Activated CD4-positive, alpha-beta T cell treated with anti-CD3 and anti-CD28 coated beads, Interleukin-2, amount 50 U/mL, for 4 hours (primary cell): ENCODE measurements around the gene ARX.
A peak's percentile ranks its signal among the peaks of the same experiment; 100 is the strongest.

Experiments
- DNase-seq, 2 experiments: peaks; one replicate each; pipeline ENCODE4 v3.0.0-alpha.2; 2020

The ARX gene

DNA sequence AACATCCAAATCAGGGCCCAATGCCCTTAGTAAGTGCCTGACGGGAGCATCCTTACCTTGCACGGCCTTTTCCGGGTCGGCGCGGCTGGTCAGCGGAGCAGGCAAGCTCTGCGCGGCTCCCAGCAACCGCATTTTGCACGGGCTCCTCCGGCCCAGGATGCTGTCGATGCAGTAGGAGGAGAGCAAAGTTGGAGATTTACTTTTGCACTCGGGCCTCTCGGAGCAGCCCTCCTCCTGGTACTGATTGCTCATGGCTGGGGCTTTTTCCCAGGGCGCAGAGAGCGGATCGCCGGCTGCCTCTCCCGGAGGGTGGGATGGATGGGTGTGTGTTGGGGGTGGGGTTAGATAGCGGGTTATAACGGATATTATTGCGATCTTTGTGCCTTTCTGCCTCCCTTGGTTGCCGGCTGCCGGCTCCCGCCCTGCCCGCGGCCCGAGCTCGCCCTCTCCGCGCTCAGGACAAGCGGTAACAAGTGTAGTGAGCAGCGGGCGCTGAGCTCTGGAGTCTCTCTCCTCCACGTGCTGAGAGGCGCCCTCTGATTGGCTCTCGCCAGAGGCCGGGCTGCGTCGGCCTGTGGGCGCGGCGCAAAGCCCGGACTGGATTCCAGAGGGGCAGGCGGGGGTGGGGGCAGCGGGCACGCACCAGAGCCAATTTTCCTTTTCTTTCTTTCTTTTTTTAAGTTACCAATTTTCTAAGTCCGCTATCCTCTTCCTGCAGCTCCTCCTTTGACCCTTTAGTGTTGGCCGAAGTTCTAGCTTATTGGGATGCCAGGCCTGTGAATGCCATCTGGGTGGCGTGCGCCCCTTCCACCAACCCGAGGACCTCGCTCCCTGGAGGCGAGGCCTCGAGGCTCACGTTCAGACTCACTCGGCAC, at the start of gene ARX:
Gene ARX (minus strand): TSS at position 480 of the 875 bp plus-strand sequence. CDS start 228 bp downstream, at position 252.
- DNase-seq: no peak

DNA sequence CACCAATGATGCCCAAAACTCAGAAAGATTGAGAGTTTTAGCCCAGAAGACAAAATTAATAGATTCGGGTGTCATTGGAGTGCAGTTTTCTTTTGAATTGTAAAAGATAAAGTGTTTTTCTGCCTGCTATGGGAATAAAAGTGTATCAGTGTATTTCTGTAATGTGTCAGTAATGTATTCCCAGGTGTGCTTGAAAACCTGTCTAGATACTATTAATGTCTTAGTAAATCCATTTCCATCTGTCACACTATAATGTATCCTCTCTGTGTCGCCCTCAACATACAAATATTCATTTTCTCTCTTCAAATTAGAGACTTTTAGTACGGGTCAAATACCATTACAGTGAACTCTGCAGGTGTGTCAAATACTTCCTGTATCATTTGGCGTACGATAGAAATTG, 43.5 kb upstream of the ARX start:
- DNase-seq: no peak

DNA sequence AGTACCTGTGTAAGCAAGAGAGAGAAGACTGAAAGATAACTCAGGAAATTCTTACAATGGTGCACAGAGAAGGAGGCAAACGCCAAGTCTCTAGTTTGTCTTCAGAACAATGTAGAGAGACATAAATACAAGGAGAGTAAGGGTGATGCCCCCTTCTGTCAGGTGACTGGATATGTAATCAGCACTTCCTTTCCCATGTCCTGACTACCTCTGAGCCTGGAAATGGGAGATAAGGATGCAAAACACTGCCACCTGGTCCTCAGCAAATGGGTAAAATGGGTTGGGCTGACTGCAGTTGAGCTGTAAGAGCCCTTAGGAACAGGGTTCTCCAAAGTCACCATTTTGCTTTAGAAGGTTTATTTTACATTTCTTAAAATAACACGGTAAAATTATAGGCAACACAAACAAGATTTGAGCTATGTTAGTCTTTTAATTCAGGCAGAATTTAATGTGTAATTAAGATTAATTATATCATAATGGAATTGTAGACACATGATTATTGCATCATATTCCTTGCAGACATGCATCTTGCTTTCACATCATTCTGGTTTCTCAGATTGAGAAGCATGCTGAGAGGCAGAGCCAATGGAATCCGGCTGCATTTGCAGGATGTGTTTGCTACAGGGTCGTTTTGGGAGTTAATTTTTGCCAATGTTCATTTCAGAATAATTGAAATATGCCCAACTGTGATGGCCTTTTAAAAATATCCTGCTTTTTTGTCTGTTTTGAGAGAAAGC, 37.2 kb upstream of the ARX start:
- DNase-seq: no peak

DNA sequence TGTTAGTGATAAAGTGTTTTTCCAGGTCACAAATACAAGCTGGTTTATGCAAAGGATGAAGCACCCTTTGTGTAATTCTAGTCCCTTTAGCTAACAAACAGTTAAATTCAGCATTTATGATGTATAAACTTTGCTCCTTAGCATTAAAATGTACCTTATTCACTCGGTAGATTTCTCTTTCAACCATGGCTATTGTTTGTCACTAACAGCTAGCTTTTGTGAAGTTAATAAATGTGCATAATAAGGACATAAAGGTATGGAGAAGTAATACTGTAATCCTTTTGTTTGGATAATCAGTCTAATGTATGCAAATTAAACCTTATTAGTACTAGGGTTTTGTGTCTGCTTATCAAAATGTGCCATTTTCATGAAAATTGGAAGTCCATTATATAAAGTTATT, 34.2 kb upstream of the ARX start:
- DNase-seq: no peak

DNA sequence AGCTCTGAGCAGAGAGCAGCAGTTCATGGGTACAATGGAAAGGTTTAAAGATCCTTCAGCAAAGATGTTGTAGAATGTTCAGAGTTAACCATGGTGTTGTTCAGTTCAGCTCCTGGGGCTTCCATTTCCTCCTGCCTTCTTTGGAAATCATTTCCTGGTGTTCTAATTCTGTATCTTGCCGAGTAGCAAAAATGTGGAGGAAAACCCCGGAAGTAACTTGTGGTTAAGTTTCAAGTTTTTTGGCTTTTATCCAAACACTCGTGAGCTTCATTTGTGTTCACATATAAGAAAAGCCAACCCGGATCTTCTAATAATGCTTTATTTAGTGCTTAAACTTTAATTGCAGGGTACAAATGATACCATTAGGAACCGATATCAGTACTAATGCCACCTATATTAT, 33.6 kb upstream of the ARX start:
- DNase-seq: no peak

DNA sequence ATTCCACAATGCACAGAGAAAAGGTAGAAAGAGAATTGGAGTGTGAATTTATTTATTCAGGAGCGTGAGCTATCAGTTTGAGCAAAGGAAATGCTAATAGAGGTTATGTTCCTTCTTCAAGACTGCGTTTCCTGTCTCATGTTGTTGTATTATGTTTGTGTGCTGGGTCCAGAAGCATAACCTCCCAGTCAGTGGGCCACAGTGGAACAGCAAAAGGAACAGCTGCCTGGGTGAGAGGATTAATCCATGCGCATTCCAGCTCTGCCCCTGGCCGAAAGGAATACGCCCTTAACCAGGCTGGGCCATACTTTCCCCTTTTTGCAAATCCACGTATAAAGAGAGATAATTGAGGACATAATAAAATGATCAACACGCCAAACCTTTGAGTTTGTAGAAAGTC, 32.4 kb upstream of the ARX start:
- DNase-seq: no peak

DNA sequence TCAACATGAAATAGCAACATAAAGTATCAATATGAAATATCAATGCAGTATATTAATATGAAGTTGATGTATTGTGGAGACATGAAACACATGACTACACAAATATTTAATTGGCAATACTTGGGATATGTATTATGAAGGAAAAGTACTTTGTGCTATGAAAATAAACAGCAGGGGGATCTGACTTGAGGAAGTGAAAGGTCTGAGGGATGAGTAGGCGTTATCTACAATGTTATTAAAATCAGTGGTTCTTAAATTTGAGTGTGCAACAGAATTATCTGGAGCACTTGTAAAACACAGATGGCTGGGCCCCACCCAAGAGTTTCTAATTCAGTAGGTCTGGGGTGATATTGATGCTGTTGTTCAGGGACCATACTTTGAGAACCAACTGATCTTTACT, 27.4 kb upstream of the ARX start:
- no peak for DNase-seq

DNA sequence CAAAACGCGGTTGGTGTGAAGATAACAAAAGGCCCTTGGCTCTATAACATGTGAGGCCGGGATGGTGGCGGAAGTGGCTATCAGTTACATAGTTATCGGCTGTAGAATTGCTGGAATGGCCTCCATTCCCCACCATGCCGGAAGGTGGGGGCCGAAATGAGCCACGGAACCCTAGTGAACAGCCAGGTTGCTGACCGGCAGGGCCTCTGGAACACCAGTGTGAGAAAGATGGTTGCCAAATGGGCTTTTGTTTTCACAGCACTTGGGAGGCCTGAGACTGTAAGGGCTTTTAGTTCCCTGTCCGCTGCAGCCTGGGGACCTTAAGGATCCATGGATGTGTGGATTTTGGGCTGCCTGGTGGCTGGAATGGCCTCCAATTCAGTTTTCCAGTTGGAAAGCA, 23.3 kb upstream of the ARX start:
- DNase-seq: no peak

DNA sequence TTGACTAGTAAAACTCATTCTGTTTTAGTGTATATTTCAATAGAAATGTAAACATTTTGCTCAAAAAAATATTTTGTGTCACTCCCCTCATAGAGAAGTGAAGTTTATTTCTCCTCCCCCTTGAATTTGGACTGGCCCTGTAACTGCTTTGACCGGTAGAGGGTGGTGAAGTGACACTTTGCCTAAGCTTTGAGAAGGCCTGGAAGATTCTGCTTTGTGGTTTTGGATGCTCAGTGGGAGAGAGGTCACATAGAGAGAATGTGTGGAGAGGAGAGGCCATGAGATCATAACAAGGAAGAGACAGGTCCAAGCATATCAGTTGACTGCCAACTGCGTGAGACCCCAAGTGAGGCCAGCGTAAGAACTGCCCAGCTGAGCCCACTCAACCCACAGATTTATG, 19.1 kb upstream of the ARX start:
- no peak for DNase-seq

DNA sequence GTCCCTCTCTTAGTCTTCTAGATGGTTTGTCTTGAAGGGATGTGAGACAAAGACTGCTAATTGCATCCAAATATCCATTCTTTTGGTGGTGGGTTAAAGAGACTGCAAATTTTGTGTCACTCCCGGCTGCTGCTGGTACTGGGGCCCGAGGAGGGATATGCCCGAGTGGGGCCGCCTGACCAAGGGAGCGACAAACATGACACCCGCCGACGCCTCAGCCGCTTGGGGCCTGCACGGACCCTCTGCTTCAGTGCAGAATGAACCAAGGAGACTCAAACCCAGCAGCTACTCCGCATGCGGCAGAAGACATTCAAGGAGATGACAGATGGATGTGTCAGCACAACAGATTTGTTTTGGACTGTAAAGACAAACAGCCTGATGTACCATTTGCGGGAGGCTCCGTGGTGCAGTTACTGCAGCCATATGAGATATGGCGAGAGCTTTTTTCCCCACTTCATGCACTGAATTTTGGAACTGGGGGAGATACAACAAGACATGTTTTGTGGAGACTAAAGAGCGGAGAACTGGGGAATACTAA, 13.6 kb upstream of the ARX start:
- DNase-seq: no peak

DNA sequence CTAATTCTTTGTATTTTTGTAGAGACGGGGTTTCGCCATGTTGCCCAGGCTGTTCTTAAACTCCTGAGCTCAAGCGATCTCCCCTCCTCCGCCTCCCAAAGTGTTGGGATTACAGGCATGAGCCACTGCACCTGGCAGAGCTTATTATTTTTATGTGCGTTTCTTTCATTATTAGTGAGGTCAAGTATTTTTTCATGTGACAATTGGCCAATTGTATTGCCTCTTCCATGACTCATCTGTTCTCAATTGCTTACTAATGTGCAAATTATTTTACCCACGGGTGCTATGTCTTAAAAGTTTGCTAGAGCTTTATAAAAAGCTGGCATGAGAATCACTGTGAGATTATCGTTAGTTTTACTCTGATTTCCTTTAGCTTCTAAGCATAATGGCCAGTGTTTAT, 13.0 kb upstream of the ARX start:
- DNase-seq: no peak

DNA sequence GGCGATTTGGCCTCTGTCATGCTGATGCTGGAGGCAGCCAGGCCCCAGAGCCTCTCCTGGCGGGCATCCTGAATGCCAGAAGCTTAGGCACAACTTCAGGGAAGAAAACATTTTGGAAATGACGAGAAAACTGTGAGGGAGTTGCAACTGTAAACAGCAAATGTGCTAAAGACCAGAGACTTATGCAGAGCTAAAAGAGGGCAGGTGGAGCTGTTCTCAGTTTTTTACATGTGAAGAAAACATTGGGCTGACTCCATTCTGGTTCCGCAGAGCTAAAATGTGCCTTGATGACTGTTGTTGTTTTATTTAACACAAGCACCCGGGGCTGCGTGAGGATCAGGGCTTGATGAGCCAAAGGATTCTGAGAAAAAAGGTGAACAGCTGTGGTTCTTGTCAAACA, 10.8 kb upstream of the ARX start:
- DNase-seq: no peak

DNA sequence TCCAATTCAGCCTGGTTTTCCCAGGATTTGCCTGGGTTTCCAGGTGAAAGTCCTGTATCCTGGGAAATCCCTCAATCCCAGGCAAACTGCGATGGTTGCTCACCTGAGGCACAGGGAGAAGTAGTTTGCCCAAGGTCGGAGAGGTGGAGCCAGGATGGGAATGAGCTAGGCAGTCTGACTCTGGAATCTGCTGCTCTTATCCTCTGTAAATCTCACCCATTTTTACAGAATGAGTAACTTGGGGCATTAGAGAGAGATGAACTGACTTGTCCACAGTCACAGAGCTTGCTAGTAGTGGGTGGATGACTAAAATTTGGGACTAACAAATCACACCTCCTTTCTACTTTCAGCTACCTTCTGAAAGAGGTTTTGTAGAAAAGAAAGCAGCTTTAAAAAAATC, 9.8 kb upstream of the ARX start:
- DNase-seq: no peak

DNA sequence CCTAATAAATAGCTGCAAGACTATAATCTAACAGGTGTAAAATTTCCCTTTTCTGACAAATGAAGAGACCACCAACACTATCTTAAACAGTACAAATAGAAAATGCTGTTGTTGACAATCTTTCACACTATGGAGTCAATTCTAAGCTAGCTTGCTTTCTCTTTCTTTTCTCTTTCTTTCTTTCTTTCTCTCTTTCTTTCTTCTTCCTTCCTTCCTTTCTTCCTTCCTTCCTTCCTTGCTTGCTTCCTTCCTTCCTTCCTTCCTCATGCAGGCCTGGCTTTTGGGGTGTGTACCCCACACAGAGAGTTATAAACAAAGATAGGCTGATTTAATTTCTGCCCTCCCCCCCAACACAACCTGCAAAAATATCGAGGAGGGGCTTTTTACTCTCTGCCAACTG, 8.1 kb upstream of the ARX start:
- DNase-seq: no peak

DNA sequence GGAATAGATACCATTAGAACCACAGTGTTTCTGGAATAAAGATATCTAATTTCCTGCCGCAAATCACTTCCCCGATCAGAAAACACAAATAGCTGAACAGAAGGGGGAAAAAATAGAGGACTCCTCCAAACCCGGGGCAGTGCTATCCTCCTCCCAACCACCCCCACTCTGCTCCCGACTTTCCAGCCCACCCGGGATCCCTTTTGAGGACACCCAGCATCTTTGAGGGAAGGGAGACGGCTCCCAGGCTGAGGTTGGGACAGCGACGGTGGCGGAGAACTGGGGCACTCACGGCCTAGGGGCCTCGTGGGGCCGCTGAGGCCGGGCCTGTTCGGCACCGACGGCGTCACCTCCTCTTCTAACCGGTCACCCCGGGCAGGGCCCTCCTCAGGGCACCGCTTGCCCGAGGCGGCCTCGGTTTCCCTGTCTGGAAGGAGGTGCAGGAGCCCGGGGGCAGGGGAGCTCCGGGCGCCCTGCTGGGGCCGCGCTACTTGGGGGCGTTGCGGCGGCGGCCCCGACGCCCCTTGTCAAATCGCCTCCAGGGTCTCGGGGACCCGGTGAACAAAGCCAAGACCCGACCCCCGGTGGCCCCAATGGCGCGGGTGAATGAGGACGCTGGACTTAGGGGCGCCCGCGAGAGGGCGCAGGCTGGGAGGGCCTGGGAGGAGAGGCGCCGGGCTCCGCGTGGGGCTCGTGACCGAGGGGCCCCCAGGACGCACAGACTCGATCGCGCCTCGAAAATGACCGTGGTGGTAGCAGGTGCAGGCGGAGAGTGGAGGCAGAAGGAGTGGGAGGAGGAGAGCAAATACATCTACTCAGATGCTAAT, 6.9 kb upstream of the ARX start:
- no peak for DNase-seq

DNA sequence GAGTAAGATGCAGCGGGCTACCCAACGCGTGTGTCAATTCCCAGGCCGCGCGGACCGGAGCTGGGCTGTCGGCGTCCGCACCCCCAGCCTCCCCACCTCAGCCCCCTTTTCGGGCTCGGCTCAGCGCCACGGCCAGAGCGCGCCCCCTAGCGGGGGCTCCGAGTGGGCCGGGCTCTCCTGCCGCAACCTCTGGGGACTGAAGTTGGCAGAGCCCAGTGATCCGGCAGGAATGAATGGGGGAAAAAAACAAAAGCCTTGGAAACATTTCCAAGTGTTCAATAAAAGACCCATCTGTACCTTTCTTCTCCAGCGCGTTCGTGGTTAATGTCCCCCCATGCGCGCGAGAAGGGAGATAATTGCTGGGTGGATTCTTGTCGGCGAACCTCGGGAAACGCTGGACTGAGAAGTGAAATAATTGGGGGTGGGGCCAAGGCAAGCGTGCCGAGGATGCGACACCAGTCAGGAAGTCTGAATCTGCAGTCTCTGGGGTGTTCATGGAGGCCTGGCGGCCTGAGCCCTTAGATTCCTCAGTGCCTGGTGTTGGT, 5.2 kb upstream of the ARX start:
- DNase-seq: peak in 1 of 2 experiments; percentile 4

DNA sequence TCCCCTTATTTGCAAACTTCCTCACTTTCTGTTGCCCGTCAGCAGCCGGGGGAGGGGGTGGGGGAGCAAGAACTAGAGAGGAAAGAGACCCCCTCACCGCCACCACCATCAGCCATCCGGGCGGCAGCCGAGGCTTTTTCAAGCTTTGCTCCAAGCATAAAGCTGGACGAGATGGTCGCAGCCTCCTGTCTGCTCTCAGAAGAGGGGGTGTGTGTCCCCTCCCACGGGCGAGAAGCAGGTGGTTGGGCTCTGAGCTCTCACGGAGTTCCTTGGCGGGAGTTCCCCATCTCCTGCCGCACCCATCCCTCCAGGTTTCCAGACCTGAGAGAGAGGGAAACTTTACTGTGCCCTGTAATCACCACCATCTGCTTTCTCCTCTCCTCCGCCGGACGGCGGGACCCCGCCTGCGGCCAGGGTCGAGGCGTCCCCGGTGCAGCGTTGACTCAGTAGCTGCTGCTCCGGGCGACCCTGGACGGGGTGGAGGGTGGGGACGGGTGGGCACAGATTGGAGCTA, 4.7 kb upstream of the ARX start:
- no peak for DNase-seq

DNA sequence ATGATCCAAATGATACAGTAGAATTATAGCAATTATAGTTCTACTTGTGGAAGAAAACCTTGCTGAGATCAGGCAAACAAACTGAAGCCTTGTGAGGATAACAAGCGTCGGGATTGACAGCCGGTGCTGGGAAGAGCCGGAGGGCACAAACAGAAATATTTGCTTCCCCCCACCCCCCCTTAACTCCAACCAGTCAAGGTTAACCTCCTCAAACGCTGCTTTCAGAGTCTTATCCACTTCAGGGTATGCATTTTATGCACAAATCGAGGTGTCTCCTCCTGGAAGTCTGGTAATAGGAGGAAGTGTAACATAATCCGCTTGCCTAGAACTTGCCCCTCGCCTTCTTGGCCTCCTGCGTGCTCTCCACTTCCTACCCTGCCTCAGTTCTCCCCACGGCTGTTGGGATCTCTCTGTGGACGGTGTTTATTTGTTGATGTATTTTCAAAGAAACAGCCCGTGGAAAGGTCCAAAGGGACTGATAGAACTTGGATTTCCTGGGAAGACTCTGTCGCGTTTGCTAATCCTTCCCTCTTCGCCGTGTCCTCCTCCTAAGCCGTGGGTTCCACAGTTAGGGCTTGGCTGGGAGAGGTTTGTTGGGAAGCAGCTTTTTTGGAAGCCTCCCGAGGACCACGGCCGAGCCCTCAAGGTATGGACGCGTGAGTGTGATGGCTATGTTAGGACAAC, 4.1 kb upstream of the ARX start:
- DNase-seq: no peak

DNA sequence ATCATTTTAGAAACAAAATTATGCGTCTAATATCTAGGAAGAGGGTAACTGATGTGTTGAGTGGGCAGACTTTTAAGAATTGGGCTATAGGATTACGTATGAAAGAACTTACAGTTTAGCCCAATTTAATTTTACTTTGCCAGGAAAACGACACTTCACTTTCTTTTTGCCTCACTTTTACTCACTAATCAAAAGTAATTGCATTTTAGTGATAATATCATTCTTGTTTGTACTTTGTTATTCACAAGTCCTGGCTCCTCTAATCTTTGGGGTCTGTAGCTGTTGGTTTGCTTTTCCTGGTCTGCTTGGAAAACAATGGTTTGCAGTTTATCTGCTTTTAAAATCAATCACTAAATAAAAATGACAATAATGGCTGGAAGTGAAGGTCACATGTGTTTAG, 2.9 kb upstream of the ARX start:
- DNase-seq: no peak

DNA sequence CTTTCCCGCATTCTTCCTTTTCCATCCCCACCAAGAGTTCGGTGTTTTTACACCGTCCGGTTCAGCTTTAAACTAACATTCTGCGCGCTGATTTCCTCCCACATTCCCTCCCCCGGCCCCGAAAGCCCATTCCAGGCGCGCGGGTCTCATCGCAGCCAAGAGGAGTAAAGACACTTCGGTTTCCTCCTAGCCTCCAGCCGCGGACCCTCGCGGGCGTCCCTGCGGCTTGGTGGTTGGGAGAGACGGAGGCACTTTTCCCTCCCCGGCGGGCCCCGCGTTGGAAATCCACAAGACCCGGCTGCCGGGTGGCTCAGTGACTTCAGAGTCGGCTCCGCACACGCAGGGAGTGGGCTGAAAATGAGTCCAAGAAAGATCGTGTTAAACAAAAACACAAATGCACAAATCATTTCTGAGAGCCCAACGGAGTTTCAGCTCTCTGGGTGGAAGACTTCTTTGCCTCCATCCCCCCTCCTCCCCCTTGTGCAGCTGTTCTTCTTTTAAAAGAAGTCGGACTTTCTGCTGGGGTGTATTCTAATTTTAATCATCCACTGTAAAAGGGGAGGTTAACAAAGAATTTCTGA, 2.0 kb upstream of the ARX start:
- no peak for DNase-seq

DNA sequence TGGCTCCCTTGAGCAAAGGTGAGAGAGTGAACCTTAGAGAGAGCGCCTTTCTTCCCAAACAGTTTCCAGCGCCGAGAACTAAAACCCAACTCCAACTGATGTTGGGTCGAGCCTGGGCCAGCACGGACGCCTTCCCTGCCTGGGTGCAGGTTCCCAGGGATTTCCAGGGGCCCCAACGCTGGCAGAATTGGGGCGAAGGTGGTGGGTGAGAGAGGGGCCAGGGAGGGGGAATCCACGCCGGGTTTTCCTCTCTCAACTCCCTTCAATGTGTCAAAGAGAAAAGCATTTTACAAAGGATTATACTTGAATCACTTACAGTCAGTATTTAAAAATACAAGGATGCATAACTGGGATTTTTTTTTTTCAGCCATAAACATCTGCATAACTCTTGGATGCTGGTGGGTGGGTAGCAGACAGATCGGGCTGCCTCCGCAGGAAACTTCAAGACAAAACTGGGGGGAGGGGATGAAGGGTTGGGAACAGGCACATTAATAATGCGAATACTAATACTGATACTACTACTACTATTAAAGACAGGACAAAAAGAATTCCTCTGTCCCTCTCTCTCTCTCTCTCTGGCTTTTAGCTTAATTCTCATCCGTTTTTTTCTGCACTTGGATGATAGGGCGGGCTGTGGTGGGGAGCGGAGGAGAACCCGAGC, 1.3 kb upstream of the ARX start:
- no peak for DNase-seq
